Stimulated activated CD4-positive, alpha-beta T cell treated with anti-CD3 and anti-CD28 coated beads, Interleukin-1b, Interleukin-23, amount 100 ng/mL, for 1 hour (primary cell): ENCODE results near the gene CCDC183.
A peak's percentile ranks its signal among the peaks of the same experiment; 100 is the strongest.

Experiments used
- DNase-seq, 2 donors: peaks; one replicate each; pipeline ENCODE4 v3.0.0-alpha.2; 2020; ENCODE audit warnings: low read depth in 2 of 2

CCDC183 gene

GRCh38 chr9:136849038-136849959, 53.2 kb downstream of the CCDC183 start, which contains the start of gene PHPT1:
TSS of gene PHPT1 (plus strand) at chr9:136849409. CDS start at chr9:136849431, 22 bp downstream.
- peak; percentile 89 to 90 for DNase-seq

- DNase-seq = no peak
Observed at GRCh38 chr9:136849960-136850865, 54.1 kb downstream of the CCDC183 start.

GRCh38 chr9:136850866-136851775, 55.0 kb downstream of the CCDC183 start:
- DNase-seq = no peak

- DNase-seq = no peak
Observed at GRCh38 chr9:136851941-136852663, 56.0 kb downstream of the CCDC183 start, which contains the start of gene MAMDC4. TSS of gene MAMDC4 (plus strand) at chr9:136852346. CDS start at chr9:136852417, 71 bp downstream.

GRCh38 chr9:136852664-136853595, 56.8 kb downstream of the CCDC183 start:
- DNase-seq = no peak

- DNase-seq = no peak
Observed at GRCh38 chr9:136853596-136854112, 57.5 kb downstream of the CCDC183 start.

- DNase-seq = no peak
Observed at GRCh38 chr9:136854113-136854841, 58.1 kb downstream of the CCDC183 start.

- no peak for DNase-seq
Observed at GRCh38 chr9:136854842-136855460, 58.8 kb downstream of the CCDC183 start.

GRCh38 chr9:136855461-136856078, 59.4 kb downstream of the CCDC183 start:
- DNase-seq = no peak

- no peak for DNase-seq
Observed at GRCh38 chr9:136856079-136856476, 59.9 kb downstream of the CCDC183 start.

GRCh38 chr9:136856541-136857141, 60.5 kb downstream of the CCDC183 start:
- DNase-seq = no peak

- no peak for DNase-seq
Observed at GRCh38 chr9:136857166-136857565, 61.0 kb downstream of the CCDC183 start.
